PC-9 (cell line): Measurements from ENCODE around the gene CELF4. TPM values are rescaled to one million over a fixed set of nuclear protein-coding genes. Genes with fewer than 3 reads are reported as not detected.

Experiments
- BruUV-seq: library from RNA; stranded (reverse); fragments of 400-500 nt; replicated peaks from 2 replicates; lab custom pipeline; 2021; lab: Mats Ljungman, UMichigan
- CTCF ChIA-PET: fragments of 300-600 bp; sonication (Branson Sonifier 250); formaldehyde crosslinking; loops from one replicate; lab custom pipeline; 2022; ENCODE audit warnings: antibody characterized with exemption; lab: Charles Lee
- POLR2A ChIA-PET: fragments of 300-600 bp; sonication (Branson Sonifier 250); formaldehyde crosslinking; loops from one replicate; lab custom pipeline; 2022; ENCODE audit warnings: antibody characterized with exemption; ENCODE audit not compliant: unreplicated experiment; lab: Charles Lee
- DNase-seq, 2 experiments: peaks; one replicate each; pipeline versions ENCODE4 v3.0.0 to v3.0.0-alpha.2; 2015 to 2022; ENCODE audit warnings: mixed read lengths in 1 of 2
- H2AFZ ChIP-seq: fragments of 200-600 bp; sonication (generic); 2 replicates; pipeline ENCODE4 v1.8.1; 2017; ENCODE audit warnings: antibody characterized with exemption
- H3F3A ChIP-seq: fragments of 200-600 bp; sonication (generic); 2 replicates; pipeline ENCODE4 v1.8.1; 2017; ENCODE audit warnings: antibody characterized with exemption, mild to moderate bottlenecking, low read depth; ENCODE audit not compliant: insufficient read depth
- H3K27ac ChIP-seq: fragments of 200-600 bp; sonication (generic); 2 replicates; pipeline ENCODE4 v1.6.1; 2016; ENCODE audit warnings: mixed run types
- H3K27me3 ChIP-seq: fragments of 200-600 bp; sonication (generic); 2 replicates; pipeline ENCODE4 v1.6.1; 2016; ENCODE audit warnings: low read depth, mixed run types; ENCODE audit not compliant: insufficient read depth
- H3K36me3 ChIP-seq: fragments of 200-600 bp; sonication (generic); 2 replicates; pipeline ENCODE4 v1.6.1; 2016; ENCODE audit warnings: low read depth, mixed run types
- H3K4me1 ChIP-seq: fragments of 200-600 bp; sonication (generic); replicated peaks from 2 replicates; pipeline ENCODE4 v1.6.1; 2016; ENCODE audit warnings: mixed run types; ENCODE audit not compliant: insufficient read depth
- H3K4me2 ChIP-seq: fragments of 200-600 bp; sonication (generic); 2 replicates; pipeline ENCODE4 v1.6.1; 2017; ENCODE audit warnings: mixed run types
- H3K4me3 ChIP-seq: fragments of 200-600 bp; sonication (generic); 2 replicates; pipeline ENCODE4 v1.6.1; 2016; ENCODE audit warnings: mixed run types
- H3K79me2 ChIP-seq: fragments of 200-600 bp; sonication (generic); 2 replicates; pipeline ENCODE4 v1.6.1; 2017; ENCODE audit warnings: low read depth, mixed run types
- H3K9me2 ChIP-seq: fragments of 200-600 bp; sonication (generic); 2 replicates; pipeline ENCODE4 v1.8.1; 2017; ENCODE audit warnings: mild to moderate bottlenecking; ENCODE audit not compliant: insufficient read depth
- H3K9me3 ChIP-seq: fragments of 200-600 bp; sonication (generic); 2 replicates; pipeline ENCODE4 v1.8.1; 2016; ENCODE audit warnings: low read depth; ENCODE audit not compliant: insufficient read depth
- H4K20me1 ChIP-seq: fragments of 200-600 bp; sonication (generic); 2 replicates; pipeline ENCODE4 v1.8.1; 2017; ENCODE audit not compliant: insufficient read depth
- CTCF ChIP-seq: fragments of 200-600 bp; sonication (generic); conservative IDR thresholded peaks from 2 replicates; pipeline ENCODE4 v1.6.1; 2017; ENCODE audit warnings: mixed run types, antibody characterized with exemption, mild to moderate bottlenecking, moderate library complexity
- EZH2 ChIP-seq: fragments of 200-600 bp; sonication (generic); IDR thresholded peaks from 2 replicates; pipeline ENCODE4 v1.8.0; 2017; ENCODE audit warnings: antibody characterized with exemption, low read depth
- intact Hi-C: fragments of 100-400 bp; cut with micrococcal nuclease; formaldehyde crosslinking; loops from one replicate; pipeline ENCODE4 v1.10.0; 2022; ENCODE audit not compliant: unreplicated experiment
- total RNA-seq: library from RNA; stranded (reverse); gene quantifications from 2 replicates; pipeline ENCODE4 v1.2.3, GENCODE V29; 2021

CELF4 gene
- total RNA-seq, 1 experiment from 2014 or later = 1.2 TPM

- no peaks in the 10 kb centered on the region for H3K79me2 ChIP-seq
- TF ChIP-seq EZH2 (no peak), CTCF (no peak)
- ChIA-PET POLR2A (no interaction called here), CTCF (no interaction called here)
- no peak overlapping the region for H2AFZ ChIP-seq
- no peaks in the 10 kb centered on the region for H3F3A ChIP-seq
- no peak for DNase-seq
- no peaks in the 10 kb centered on the region for H3K4me1 ChIP-seq
- H4K20me1 ChIP-seq = no peaks in the 10 kb centered on the region
- H3K36me3 ChIP-seq = no peaks in the 10 kb centered on the region
- H3K9me2 ChIP-seq = no peaks in the 10 kb centered on the region
- H3K9me3 ChIP-seq = no peaks in the 10 kb centered on the region
- intact Hi-C loops = no loop called here
- H3K27me3 ChIP-seq = peaks cover 3% of the 10 kb centered on the region; the same call in 1 of the 2 replicates
- H3K27ac ChIP-seq = no peak overlapping the region
- no peak overlapping the region for H3K4me2 ChIP-seq
- no TSS peak for BruUV-seq
- H3K4me3 ChIP-seq = no peak overlapping the region
These were observed 129.6 kb downstream of the CELF4 start for GRCh38 chr18:37435996-37436395.

GRCh38 chr18:37435150-37435867 is 130.3 kb downstream of the CELF4 start:
- no peak overlapping the region for H2AFZ ChIP-seq
- CTCF ChIA-PET = no interaction called here

GRCh38 chr18:37434161-37434860 is 131.3 kb downstream of the CELF4 start:
- no peaks in the 10 kb centered on the region for H3K9me3 ChIP-seq
- H3K27ac ChIP-seq = no peak overlapping the region
- H3K4me3 ChIP-seq = no peak overlapping the region
- TF ChIP-seq CTCF = no peak
- no peak for TF ChIP-seq EZH2
- no peaks in the 10 kb centered on the region for H3K36me3 ChIP-seq
- no peaks in the 10 kb centered on the region for H3K79me2 ChIP-seq
- BruUV-seq = no TSS peak
- no peak overlapping the region for H2AFZ ChIP-seq
- H3K4me1 ChIP-seq = no peaks in the 10 kb centered on the region
- ChIA-PET CTCF (no interaction called here), POLR2A (no interaction called here)
- intact Hi-C loops = no loop called here
- H3F3A ChIP-seq = no peaks in the 10 kb centered on the region
- H3K9me2 ChIP-seq = no peaks in the 10 kb centered on the region
- no peak overlapping the region for H3K4me2 ChIP-seq
- no peak for DNase-seq
- H3K27me3 ChIP-seq = peaks cover 3% of the 10 kb centered on the region; the same call in 1 of the 2 replicates
- no peaks in the 10 kb centered on the region for H4K20me1 ChIP-seq

More at GRCh38 chr18:37435150-37435867, 130.3 kb downstream of the CELF4 start:
- Histone ChIP-seq H3K9me3 (no peaks in the 10 kb centered on the region), H3K4me2 (no peak overlapping the region), H3K27ac (no peak overlapping the region), H3K4me3 (no peak overlapping the region), H3K36me3 (no peaks in the 10 kb centered on the region), H3K79me2 (no peaks in the 10 kb centered on the region), H4K20me1 (no peaks in the 10 kb centered on the region), H3K4me1 (no peaks in the 10 kb centered on the region), H3K27me3 (peaks cover 3% of the 10 kb centered on the region; the same call in 1 of the 2 replicates), H3F3A (no peaks in the 10 kb centered on the region), H3K9me2 (no peaks in the 10 kb centered on the region)
- POLR2A ChIA-PET = no interaction called here
- TF ChIP-seq CTCF (no peak), EZH2 (no peak)
- BruUV-seq = no TSS peak
- intact Hi-C loops = no loop called here
- DNase-seq = no peak
